Measurements from ENCODE around the gene DARS2.
A peak's percentile ranks its signal among the peaks of the same experiment; 100 is the strongest.

The DARS2 gene

GRCh38 chr1:173865468-173866164, 41.1 kb downstream of the DARS2 start:
- TF ChIP-seq REST (IDR thresholded peaks at IDR 0.05; ENCODE audit: insufficient read depth in 1 of 2, low read depth in 2 of 2, low read length in 2 of 2), result no peak
- peak; percentile 69 for TF ChIP-seq POLR2AphosphoS5 (IDR thresholded peaks at IDR 0.05; ENCODE audit: low read depth, low read length)
- no peak for TF ChIP-seq FOXP2 (optimal IDR thresholded peaks at IDR 0.05; ENCODE audit: borderline replicate concordance, extremely low read depth, extremely low read length, insufficient read depth)
- 0 out of 2 replicates have a peak, but pooled peaks have one; percentile 33 for TF ChIP-seq SIN3A (IDR thresholded peaks at IDR 0.05; ENCODE audit: borderline replicate concordance, insufficient read depth, low read length)
- TF ChIP-seq TAF1 (IDR thresholded peaks at IDR 0.05; ENCODE audit: borderline replicate concordance, insufficient read depth, low read length), result peak; percentile 71; the same call in 1 of the 2 replicates

GRCh38 chr1:173866413-173867115, 42.1 kb downstream of the DARS2 start:
- TF ChIP-seq SIN3A (IDR thresholded peaks at IDR 0.05; ENCODE audit: borderline replicate concordance, insufficient read depth, low read length) (no peak), POLR2AphosphoS5 (IDR thresholded peaks at IDR 0.05; ENCODE audit: low read depth, low read length) (0 out of 2 replicates have a peak, but pooled peaks have one; percentile 9), TAF1 (IDR thresholded peaks at IDR 0.05; ENCODE audit: borderline replicate concordance, insufficient read depth, low read length) (no peak)

GRCh38 chr1:173867141-173867752, 42.8 kb downstream of the DARS2 start:
- TF ChIP-seq TAF1 (IDR thresholded peaks at IDR 0.05; ENCODE audit: borderline replicate concordance, insufficient read depth, low read length) (0 out of 2 replicates have a peak, but pooled peaks have one; percentile 33), POLR2AphosphoS5 (IDR thresholded peaks at IDR 0.05; ENCODE audit: low read depth, low read length) (no peak)

GRCh38 chr1:173867753-173868265, 43.3 kb downstream of the DARS2 start, which contains the start of gene GAS5:
Gene GAS5 (minus strand): TSS chr1:173867989.
- TF ChIP-seq SIN3A (IDR thresholded peaks at IDR 0.05; ENCODE audit: borderline replicate concordance, insufficient read depth, low read length) (no peak; the same call in none of the 2 replicates), REST (IDR thresholded peaks at IDR 0.05; ENCODE audit: insufficient read depth in 1 of 2, low read depth in 2 of 2, low read length in 2 of 2) (peak in 1 of 2 experiments; percentile 77; a peak in 3 of 4 replicates), TAF1 (IDR thresholded peaks at IDR 0.05; ENCODE audit: borderline replicate concordance, insufficient read depth, low read length) (peak; percentile 100), POLR2AphosphoS5 (IDR thresholded peaks at IDR 0.05; ENCODE audit: low read depth, low read length) (peak; percentile 100), FOXP2 (optimal IDR thresholded peaks at IDR 0.05; ENCODE audit: borderline replicate concordance, extremely low read depth, extremely low read length, insufficient read depth) (no peak)

- TF ChIP-seq TAF1 (IDR thresholded peaks at IDR 0.05; ENCODE audit: borderline replicate concordance, insufficient read depth, low read length), result no peak
- TF ChIP-seq SIN3A (IDR thresholded peaks at IDR 0.05; ENCODE audit: borderline replicate concordance, insufficient read depth, low read length), result 0 out of 2 replicates have a peak, but pooled peaks have one; percentile 25
- 0 out of 4 replicates have a peak, but pooled peaks of 1 of the 2 experiments have one; percentile 17 for TF ChIP-seq REST (IDR thresholded peaks at IDR 0.05; ENCODE audit: insufficient read depth in 1 of 2, low read depth in 2 of 2, low read length in 2 of 2)
- peak; percentile 72 for TF ChIP-seq FOXP2 (optimal IDR thresholded peaks at IDR 0.05; ENCODE audit: borderline replicate concordance, extremely low read depth, extremely low read length, insufficient read depth)
- TF ChIP-seq POLR2AphosphoS5 (IDR thresholded peaks at IDR 0.05; ENCODE audit: low read depth, low read length), result no peak
These were observed 44.0 kb downstream of the DARS2 start, which contains the start of gene ZBTB37 for GRCh38 chr1:173868266-173869020. Gene ZBTB37 (plus strand): TSS chr1:173868380. CDS start chr1:173870226, 1,846 bp downstream.
